AG08395 (cell line): Measurements from ENCODE around the gene PRLH.

Experiments used
- DNase-seq: peaks from one replicate; pipeline ENCODE4 v3.0.0; 2012; ENCODE audit warnings: mixed read lengths, low spot score

The PRLH gene

GRCh38 chr2:237539681-237540080 lies 26.7 kb upstream of the PRLH start:
- no peak for DNase-seq

- DNase-seq, result no peak
Measured at GRCh38 chr2:237540223-237540775, 26.1 kb upstream of the PRLH start.

- DNase-seq, result peak; percentile 90
Measured at GRCh38 chr2:237540823-237541222, 25.6 kb upstream of the PRLH start.

- DNase-seq, result no peak
Measured at GRCh38 chr2:237541243-237541642, 25.1 kb upstream of the PRLH start.

- DNase-seq, result no peak
Measured at GRCh38 chr2:237542001-237542704, 24.2 kb upstream of the PRLH start.

GRCh38 chr2:237546040-237546875 lies 20.1 kb upstream of the PRLH start:
- no peak for DNase-seq

GRCh38 chr2:237546876-237547395 lies 19.4 kb upstream of the PRLH start:
- no peak for DNase-seq

- DNase-seq, result no peak
Measured at GRCh38 chr2:237547841-237548416, 18.4 kb upstream of the PRLH start.

GRCh38 chr2:237549216-237549615 lies 17.2 kb upstream of the PRLH start:
- DNase-seq, result no peak

- DNase-seq, result no peak
Measured at GRCh38 chr2:237549643-237550415, 16.5 kb upstream of the PRLH start.

GRCh38 chr2:237551071-237551574 lies 15.3 kb upstream of the PRLH start:
- no peak for DNase-seq

- no peak for DNase-seq
Measured at GRCh38 chr2:237552908-237553307, 13.5 kb upstream of the PRLH start.

GRCh38 chr2:237553948-237554347 lies 12.4 kb upstream of the PRLH start:
- DNase-seq, result no peak

GRCh38 chr2:237555560-237555959 lies 10.8 kb upstream of the PRLH start:
- DNase-seq, result no peak

- DNase-seq, result no peak
Measured at GRCh38 chr2:237556773-237557632, 9.4 kb upstream of the PRLH start.

- DNase-seq, result no peak
Measured at GRCh38 chr2:237557633-237558015, 8.8 kb upstream of the PRLH start.

- DNase-seq, result peak; percentile 83
Measured at GRCh38 chr2:237558961-237559641, 7.3 kb upstream of the PRLH start.

GRCh38 chr2:237561221-237561620 lies 5.2 kb upstream of the PRLH start:
- no peak for DNase-seq

- DNase-seq, result peak; percentile 46
Measured at GRCh38 chr2:237563816-237564215, 2.6 kb upstream of the PRLH start.

- no peak for DNase-seq
Measured at GRCh38 chr2:237564526-237565131, 1.7 kb upstream of the PRLH start.
